Measurements from ENCODE around the gene PGM1.

DNA sequence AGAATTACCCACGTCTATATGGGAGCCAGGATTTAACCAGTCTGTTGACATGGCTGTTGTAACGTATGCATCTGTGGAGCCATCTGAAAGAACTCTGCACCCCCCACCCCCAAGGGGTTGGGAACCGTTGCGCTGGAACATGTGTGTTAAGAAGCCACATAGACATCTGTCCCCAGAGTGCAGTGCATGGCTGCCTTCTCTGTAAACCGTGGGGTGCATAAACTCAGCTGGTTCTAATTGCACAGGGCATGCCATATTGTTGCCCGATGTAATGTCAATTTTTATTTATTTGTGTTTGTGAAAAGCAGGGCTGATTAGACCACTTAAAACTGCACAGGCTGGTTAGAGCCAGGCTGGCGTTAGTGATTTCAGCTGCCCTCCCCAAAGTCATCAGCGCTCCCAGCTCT lies 110.5 kb downstream of the PGM1 start:
- TF ChIP-seq, protein P1, sequence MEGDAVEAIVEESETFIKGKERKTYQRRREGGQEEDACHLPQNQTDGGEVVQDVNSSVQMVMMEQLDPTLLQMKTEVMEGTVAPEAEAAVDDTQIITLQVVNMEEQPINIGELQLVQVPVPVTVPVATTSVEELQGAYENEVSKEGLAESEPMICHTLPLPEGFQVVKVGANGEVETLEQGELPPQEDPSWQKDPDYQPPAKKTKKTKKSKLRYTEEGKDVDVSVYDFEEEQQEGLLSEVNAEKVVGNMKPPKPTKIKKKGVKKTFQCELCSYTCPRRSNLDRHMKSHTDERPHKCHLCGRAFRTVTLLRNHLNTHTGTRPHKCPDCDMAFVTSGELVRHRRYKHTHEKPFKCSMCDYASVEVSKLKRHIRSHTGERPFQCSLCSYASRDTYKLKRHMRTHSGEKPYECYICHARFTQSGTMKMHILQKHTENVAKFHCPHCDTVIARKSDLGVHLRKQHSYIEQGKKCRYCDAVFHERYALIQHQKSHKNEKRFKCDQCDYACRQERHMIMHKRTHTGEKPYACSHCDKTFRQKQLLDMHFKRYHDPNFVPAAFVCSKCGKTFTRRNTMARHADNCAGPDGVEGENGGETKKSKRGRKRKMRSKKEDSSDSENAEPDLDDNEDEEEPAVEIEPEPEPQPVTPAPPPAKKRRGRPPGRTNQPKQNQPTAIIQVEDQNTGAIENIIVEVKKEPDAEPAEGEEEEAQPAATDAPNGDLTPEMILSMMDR (conservative IDR thresholded peaks at IDR 0.05): no peak
- TF ChIP-seq EZH2 (IDR thresholded peaks at IDR 0.05; ENCODE audit: low read depth): no peak
